Right lobe of liver (tissue), 6 donors: ENCODE results near the gene ADCY5. TPM values are rescaled to one million over a fixed set of nuclear protein-coding genes. Genes with fewer than 3 reads are reported as not detected.

Experiments used
- ATAC-seq, 4 donors: fragments of 200-7000 bp; cut with Tn5 transposase; one replicate each; pipeline ENCODE4 v1.9.1; 2020; ENCODE audit warnings: mild to moderate bottlenecking in 4 of 4, moderate library complexity in 4 of 4
- DNase-seq, 3 donors: peaks; one replicate each; pipeline ENCODE4 v3.0.0-alpha.2; 2020
- H3K27ac ChIP-seq, 3 donors: fragments of 200-600 bp; one replicate each; pipeline ENCODE4 v1.8.0; 2022
- H3K27me3 ChIP-seq, 2 donors: fragments of 200-600 bp; one replicate each; pipeline ENCODE4 v1.8.0; 2022
- H3K36me3 ChIP-seq, 4 donors: fragments of 200-600 bp; sonication (generic) in 1 of 4; one replicate each; pipeline versions ENCODE4 v1.5.1 to v1.8.0; 2017 to 2022; ENCODE audit warnings: control low read depth in 1 of 4
- H3K4me1 ChIP-seq, 4 donors: fragments of 200-600 bp; sonication (generic) in 1 of 4; one replicate each; pipeline versions ENCODE4 v1.5.1 to v1.8.0; 2017 to 2022; ENCODE audit warnings: control low read depth in 1 of 4
- H3K4me3 ChIP-seq, 3 donors: fragments of 200-600 bp; one replicate each; pipeline ENCODE4 v1.8.0; 2022
- H3K9me3 ChIP-seq, 4 donors: fragments of 200-600 bp; sonication (generic) in 1 of 4; one replicate each; pipeline versions ENCODE4 v1.5.1 to v1.8.0; 2017 to 2022; ENCODE audit warnings: control low read depth in 1 of 4
- CTCF ChIP-seq, 4 donors: fragments of 200-600 bp in 3 of 4; fragments of 450-650 bp in 1 of 4; IDR thresholded peaks; one replicate each; pipeline versions ENCODE4 v1.5.1 to v1.8.0; 2016 to 2022; ENCODE audit warnings: antibody characterized with exemption in 4 of 4, mild to moderate bottlenecking in 2 of 4
- POLR2A ChIP-seq: fragments of 450-650 bp; IDR thresholded peaks from one replicate; pipeline ENCODE4 v1.6.1; 2017; ENCODE audit warnings: antibody characterized with exemption, mild to moderate bottlenecking
- WGBS: methylation state at CpG from one replicate; pipeline ENCODE4 v1.1.6; 2018; ENCODE audit warnings: low coverage, low lambda C conversion rate; ENCODE audit not compliant: insufficient coverage; ENCODE audit errors: missing lambda C conversion rate; 5-methylcytosine and 5-hydroxymethylcytosine counted together
- intact Hi-C, 2 donors: fragments of 100-400 bp; cut with DNase I; formaldehyde crosslinking; loops; one replicate each; pipeline versions ENCODE4 v1.11.2 to v1.14.1; 2022
- total RNA-seq, 6 experiments: library from RNA; depleted of rRNA in 2 of 6; stranded (reverse); fragments of >200 nt in 2 of 6; fragmentation: NEBNext Ultra II Directional in 3 of 6; extraction: Animal tissue kit (Norgen Biotek cat#: 25700) in 3 of 6; gene quantifications; one replicate each; pipeline versions ENCODE4 v1.1.0 to v1.2.4, GENCODE V29; 2016 to 2023
- donor health status: DM: no; HTN: yes; CAD: no.
- donor health status: DM: no; HTN: no; CAD: no.
- donor health status: DM: no; HTN: no; CAD: no.
- donor health status: DM: no; HTN: yes; CAD: no.
- donor health status: DM: no; HTN: yes; CAD: no.

ADCY5 gene
- total RNA-seq, 6 experiments from 2014 or later, result 1.9 to 3.7 (median 2.7) TPM

GRCh38 chr3:123281929-123282328 lies 167.0 kb downstream of the ADCY5 start:
- ATAC-seq, result no peak
- intact Hi-C loops, result no loop called here
- no peak overlapping the region for H3K4me3 ChIP-seq
- no peaks in the 10 kb centered on the region for H3K4me1 ChIP-seq
- no peaks in the 10 kb centered on the region for H3K27me3 ChIP-seq
- TF ChIP-seq CTCF (IDR thresholded peaks at IDR 0.05) (no peak), POLR2A (no peak)
- WGBS, result 100% methylated on average over 1 of the region's 2 CpGs
- no peak for DNase-seq
- H3K9me3 ChIP-seq, result no peaks in the 10 kb centered on the region
- H3K27ac ChIP-seq, result no peak overlapping the region
- no peaks in the 10 kb centered on the region for H3K36me3 ChIP-seq

GRCh38 chr3:123281406-123281805 lies 167.5 kb downstream of the ADCY5 start:
- ATAC-seq (no peak), DNase-seq (no peak)
- intact Hi-C loops, result no loop called here
- Histone ChIP-seq H3K36me3 (no peaks in the 10 kb centered on the region), H3K9me3 (no peaks in the 10 kb centered on the region), H3K4me3 (no peak overlapping the region), H3K27me3 (no peaks in the 10 kb centered on the region), H3K4me1 (no peaks in the 10 kb centered on the region), H3K27ac (no peak overlapping the region)
- WGBS, result 87% methylated on average over 3 of the region's 3 CpGs
- TF ChIP-seq POLR2A, result no peak
- TF ChIP-seq CTCF (IDR thresholded peaks at IDR 0.05), result no peak

- no peaks in the 10 kb centered on the region for H3K4me1 ChIP-seq
- WGBS, result 82% methylated on average over 7 of the region's 7 CpGs
- H3K36me3 ChIP-seq, result no peaks in the 10 kb centered on the region
- TF ChIP-seq CTCF (IDR thresholded peaks at IDR 0.05) (no peak), POLR2A (no peak)
- no peak overlapping the region for H3K27ac ChIP-seq
- DNase-seq (no peak), ATAC-seq (no peak)
- intact Hi-C loops, result no loop called here
- H3K27me3 ChIP-seq, result no peaks in the 10 kb centered on the region
- no peaks in the 10 kb centered on the region for H3K9me3 ChIP-seq
- no peak overlapping the region for H3K4me3 ChIP-seq
Observed at GRCh38 chr3:123279121-123279520, 169.8 kb downstream of the ADCY5 start.

- DNase-seq, result no peak
- 72% methylated on average over 4 of the region's 5 CpGs for WGBS
Observed at GRCh38 chr3:123278446-123278845, 170.4 kb downstream of the ADCY5 start.

More at GRCh38 chr3:123278446-123278845, 170.4 kb downstream of the ADCY5 start:
- Histone ChIP-seq H3K36me3 (no peaks in the 10 kb centered on the region), H3K27me3 (no peaks in the 10 kb centered on the region), H3K9me3 (no peaks in the 10 kb centered on the region), H3K4me3 (no peak overlapping the region), H3K4me1 (no peaks in the 10 kb centered on the region), H3K27ac (no peak overlapping the region)
- TF ChIP-seq POLR2A (no peak), CTCF (IDR thresholded peaks at IDR 0.05) (no peak)
- ATAC-seq, result no peak
- intact Hi-C loops, result no loop called here
